ENCODE results near the gene KRTAP4-2. TPM values are rescaled to one million over a fixed set of nuclear protein-coding genes. Genes with fewer than 3 reads are reported as not detected.

KRTAP4-2 gene
- total RNA-seq, 4 donors from 2014 or later, result not detected

DNA sequence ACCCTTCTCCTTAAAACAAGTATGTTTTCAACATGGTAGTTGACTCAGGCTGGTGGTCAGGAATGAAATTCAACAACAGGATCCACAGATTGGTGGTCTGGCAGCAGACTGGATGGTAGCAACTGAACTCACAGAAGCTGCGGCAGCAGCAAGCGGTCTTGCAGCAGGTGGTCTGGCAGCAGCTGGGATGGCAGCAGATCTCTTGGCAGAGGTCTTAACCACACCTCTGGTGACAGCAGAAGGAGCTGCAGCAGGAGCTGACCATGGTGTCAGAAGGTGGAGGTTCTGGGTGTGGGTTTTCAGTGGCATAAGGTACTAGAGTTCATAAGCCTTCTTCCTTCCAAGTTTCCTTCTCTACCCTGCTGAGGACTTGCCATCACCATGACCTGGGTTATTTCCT, 8.9 kb upstream of the KRTAP4-2 start:
- no peak overlapping the region for H3K27ac ChIP-seq
- H3K4me3 ChIP-seq (replicated peaks in 1 of 3), result no peak overlapping the region
- no peaks in the 10 kb centered on the region for H3K36me3 ChIP-seq
- H3K27me3 ChIP-seq, result no peaks in the 10 kb centered on the region
- TF ChIP-seq, protein P1, sequence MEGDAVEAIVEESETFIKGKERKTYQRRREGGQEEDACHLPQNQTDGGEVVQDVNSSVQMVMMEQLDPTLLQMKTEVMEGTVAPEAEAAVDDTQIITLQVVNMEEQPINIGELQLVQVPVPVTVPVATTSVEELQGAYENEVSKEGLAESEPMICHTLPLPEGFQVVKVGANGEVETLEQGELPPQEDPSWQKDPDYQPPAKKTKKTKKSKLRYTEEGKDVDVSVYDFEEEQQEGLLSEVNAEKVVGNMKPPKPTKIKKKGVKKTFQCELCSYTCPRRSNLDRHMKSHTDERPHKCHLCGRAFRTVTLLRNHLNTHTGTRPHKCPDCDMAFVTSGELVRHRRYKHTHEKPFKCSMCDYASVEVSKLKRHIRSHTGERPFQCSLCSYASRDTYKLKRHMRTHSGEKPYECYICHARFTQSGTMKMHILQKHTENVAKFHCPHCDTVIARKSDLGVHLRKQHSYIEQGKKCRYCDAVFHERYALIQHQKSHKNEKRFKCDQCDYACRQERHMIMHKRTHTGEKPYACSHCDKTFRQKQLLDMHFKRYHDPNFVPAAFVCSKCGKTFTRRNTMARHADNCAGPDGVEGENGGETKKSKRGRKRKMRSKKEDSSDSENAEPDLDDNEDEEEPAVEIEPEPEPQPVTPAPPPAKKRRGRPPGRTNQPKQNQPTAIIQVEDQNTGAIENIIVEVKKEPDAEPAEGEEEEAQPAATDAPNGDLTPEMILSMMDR (IDR thresholded peaks at IDR 0.05), result no peak
- no peak for TF ChIP-seq POLR2A (IDR thresholded peaks at IDR 0.05)
- intact Hi-C loops (cut with DNase I), result no loop called here
- no peak for DNase-seq
- 64 to 90% methylated on average over 2 of the region's 2 CpGs for WGBS, 2 donors
- H3K9me3 ChIP-seq, result no peaks in the 10 kb centered on the region
- no peaks in the 10 kb centered on the region for H3K4me1 ChIP-seq

DNA sequence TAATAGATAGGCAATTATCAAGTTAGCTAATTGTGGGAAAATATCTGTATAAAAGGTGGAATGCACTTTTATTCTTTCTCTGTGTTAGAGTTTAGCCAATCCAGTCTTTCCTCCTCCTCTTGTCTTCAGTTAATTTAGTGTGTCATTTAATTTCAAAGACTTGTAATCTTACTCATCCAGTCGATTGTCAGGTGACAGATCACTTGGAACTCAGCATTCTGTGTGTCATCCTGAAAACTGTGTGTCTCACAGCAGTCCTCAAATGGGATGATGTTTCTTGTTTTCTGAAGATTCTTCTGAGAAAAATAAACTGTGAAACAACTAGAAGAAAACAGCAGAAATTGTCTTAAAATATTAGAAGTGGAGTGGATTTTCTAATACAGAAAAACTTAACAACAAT, 7.0 kb upstream of the KRTAP4-2 start:
- no peaks in the 10 kb centered on the region for H3K27me3 ChIP-seq
- H3K4me1 ChIP-seq, result no peaks in the 10 kb centered on the region
- no peaks in the 10 kb centered on the region for H3K9me3 ChIP-seq
- TF ChIP-seq, protein P1 (IDR thresholded peaks at IDR 0.05), result no peak
- TF ChIP-seq POLR2A (IDR thresholded peaks at IDR 0.05), result no peak
- no peak overlapping the region for H3K4me3 ChIP-seq (replicated peaks in 1 of 3)
- WGBS, 2 donors, result 69 to 71% methylated on average over 1 of the region's 1 CpG
- no peak overlapping the region for H3K27ac ChIP-seq
- no peaks in the 10 kb centered on the region for H3K36me3 ChIP-seq
- intact Hi-C loops (cut with DNase I), result no loop called here
- DNase-seq, result no peak

DNA sequence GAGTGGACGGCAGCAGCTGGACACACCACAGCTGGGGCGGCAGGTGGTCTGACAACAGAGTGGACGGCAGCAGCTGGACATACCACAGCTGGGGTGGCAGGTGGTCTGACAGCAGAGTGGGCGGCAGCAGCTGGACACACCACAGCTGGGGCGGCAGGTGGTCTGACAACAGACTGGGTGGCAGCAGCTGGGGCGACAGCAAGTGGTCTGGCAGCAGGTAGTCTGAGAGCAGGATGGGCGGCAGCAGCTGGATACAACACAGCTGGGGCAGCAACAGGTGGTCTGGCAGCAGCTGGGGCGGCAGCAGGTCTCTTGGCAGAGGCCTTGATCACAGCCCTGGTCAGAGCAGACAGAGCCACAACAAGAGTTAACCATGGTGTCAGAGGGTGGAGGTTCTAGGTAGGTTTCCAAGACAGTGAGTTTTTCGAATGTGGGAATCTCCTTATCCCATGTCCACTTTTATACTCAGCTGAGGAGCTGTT, 6.5 kb upstream of the KRTAP4-2 start, which contains the start of gene KRTAP4-1:
KRTAP4-1 (minus strand) TSS at position 432 of the 482 bp plus-strand sequence; CDS start at position 375, 57 bp downstream.
- intact Hi-C loops (cut with DNase I), result no loop called here
- WGBS, 2 donors, result 68 to 74% methylated on average over 7 to 9 of the region's 9 CpGs
- TF ChIP-seq, protein P1 (IDR thresholded peaks at IDR 0.05), result no peak
- TF ChIP-seq POLR2A (IDR thresholded peaks at IDR 0.05), result no peak
- H3K36me3 ChIP-seq, result no peaks in the 10 kb centered on the region
- H3K4me3 ChIP-seq (replicated peaks in 1 of 3), result no peak within 1 kb of the TSS
- no peak for DNase-seq
- no peaks in the 10 kb centered on the region for H3K27me3 ChIP-seq
- no peaks in the 10 kb centered on the region for H3K4me1 ChIP-seq
- H3K9me3 ChIP-seq, result no peaks in the 10 kb centered on the region
- no peak within 1 kb of the TSS for H3K27ac ChIP-seq

DNA sequence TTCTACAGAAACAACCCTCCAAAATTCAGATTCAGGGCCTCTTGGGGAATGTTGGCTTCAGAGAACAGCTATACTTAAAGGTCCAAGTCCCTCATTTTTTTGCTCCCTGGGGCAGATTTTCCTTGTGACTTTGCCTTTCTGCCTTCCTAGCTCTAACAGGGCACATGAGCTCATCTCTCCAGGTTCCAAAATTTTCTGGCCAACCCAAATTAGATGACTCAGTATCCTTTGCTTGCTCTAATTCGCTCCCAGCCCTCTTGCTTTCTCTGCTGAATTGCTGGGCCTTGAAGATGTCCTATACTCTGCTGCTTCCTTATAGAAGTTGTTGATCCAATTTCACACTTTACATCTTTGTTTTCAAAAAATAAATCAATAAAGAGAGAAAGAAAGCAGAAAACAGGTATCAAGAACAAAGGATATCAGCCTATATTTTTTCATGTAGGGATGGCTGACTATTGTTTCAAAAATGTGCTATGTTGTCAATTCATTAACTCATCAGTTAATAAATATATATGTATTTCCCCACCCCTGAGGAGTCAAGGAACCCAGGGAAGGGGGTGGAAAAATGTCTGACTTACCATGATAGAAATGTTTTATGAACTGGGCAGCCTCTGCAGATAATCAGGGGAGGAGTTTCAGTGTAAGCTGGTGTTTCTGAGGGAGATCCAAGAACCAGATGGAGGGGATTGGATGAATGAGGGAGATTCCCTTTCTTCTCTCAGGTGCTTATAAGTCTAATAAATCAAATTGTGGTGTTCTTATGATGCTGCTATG, 1.0 kb upstream of the KRTAP4-2 start:
- no peak overlapping the region for H3K27ac ChIP-seq
- no peaks in the 10 kb centered on the region for H3K4me1 ChIP-seq
- WGBS, 2 donors, result 80 to 85% methylated on average over 1 of the region's 1 CpG
- DNase-seq, result no peak
- intact Hi-C loops (cut with DNase I), result no loop called here
- no peaks in the 10 kb centered on the region for H3K36me3 ChIP-seq
- TF ChIP-seq POLR2A (IDR thresholded peaks at IDR 0.05), result no peak
- TF ChIP-seq, protein P1 (IDR thresholded peaks at IDR 0.05), result no peak
- no peak overlapping the region for H3K4me3 ChIP-seq (replicated peaks in 1 of 3)
- H3K9me3 ChIP-seq, result no peaks in the 10 kb centered on the region
- no peaks in the 10 kb centered on the region for H3K27me3 ChIP-seq

- WGBS, 2 donors, result 91 to 92% methylated on average over 3 of the region's 3 CpGs
- H3K36me3 ChIP-seq, result no peaks in the 10 kb centered on the region
- H3K9me3 ChIP-seq, result no peaks in the 10 kb centered on the region
- DNase-seq, result no peak
- intact Hi-C loops (cut with DNase I), result no loop called here
- no peak overlapping the region for H3K27ac ChIP-seq
- no peak for TF ChIP-seq POLR2A (IDR thresholded peaks at IDR 0.05)
- no peaks in the 10 kb centered on the region for H3K4me1 ChIP-seq
- no peaks in the 10 kb centered on the region for H3K27me3 ChIP-seq
- H3K4me3 ChIP-seq (replicated peaks in 1 of 3), result no peak overlapping the region
These were observed 320 bp upstream of the KRTAP4-2 start for GRCh38 chr17:41178341-41178740.
